Tibial nerve (tissue), 4 donors: ENCODE data around the gene AGBL1. TPM values are rescaled to one million over a fixed set of nuclear protein-coding genes. Genes with fewer than 3 reads are reported as not detected.

Experiments
- DNase-seq, 2 donors: peaks; one replicate each; pipeline ENCODE4 v3.0.0-alpha.2; 2019; ENCODE audit warnings: low spot score in 2 of 2
- H3K27ac ChIP-seq, 4 donors: fragments of 200-600 bp; sonication (generic) in 3 of 4; one replicate each; pipeline ENCODE4 v1.5.1; 2017 to 2019; ENCODE audit warnings: mild to moderate bottlenecking in 1 of 4
- H3K27me3 ChIP-seq, 2 donors: fragments of 200-600 bp; sonication (generic) in 1 of 2; one replicate each; pipeline versions ENCODE4 v1.5.1 to v1.6.0; 2017 to 2019
- H3K36me3 ChIP-seq, 3 donors: fragments of 200-600 bp; sonication (generic); one replicate each; pipeline ENCODE4 v1.5.1; 2018 to 2019
- H3K4me1 ChIP-seq, 4 donors: fragments of 200-600 bp; sonication (generic) in 3 of 4; one replicate each; pipeline ENCODE4 v1.5.1; 2017 to 2019
- H3K4me3 ChIP-seq, 4 donors: fragments of 200-600 bp; sonication (generic) in 3 of 4; one replicate each; pipeline ENCODE4 v1.5.1; 2017 to 2019; ENCODE audit warnings: mild to moderate bottlenecking in 1 of 4, moderate library complexity in 1 of 4
- H3K9me3 ChIP-seq, 4 donors: fragments of 200-600 bp; sonication (generic) in 3 of 4; one replicate each; pipeline ENCODE4 v1.5.1; 2017 to 2019
- EP300 ChIP-seq, 2 donors: sonication (generic); formaldehyde crosslinking; IDR thresholded peaks; one replicate each; pipeline ENCODE4 v1.6.1; 2017; ENCODE audit warnings: antibody characterized with exemption in 2 of 2, mild to moderate bottlenecking in 1 of 2
- POLR2A ChIP-seq, 2 donors: fragments of 450-650 bp; IDR thresholded peaks; one replicate each; pipeline ENCODE4 v1.6.1; 2017; ENCODE audit warnings: antibody characterized with exemption in 2 of 2, mild to moderate bottlenecking in 2 of 2, moderate library complexity in 2 of 2
- WGBS, 2 donors: methylation state at CpG; one replicate each; pipeline ENCODE4 v1.1.5; 2018; 5-methylcytosine and 5-hydroxymethylcytosine counted together
- total RNA-seq, 4 donors: library from RNA; depleted of rRNA; stranded (reverse); fragments of >200 nt; gene quantifications; one replicate each; pipeline ENCODE4 v1.1.0, GENCODE V29; 2016
- TF ChIP-seq, protein P1 (sequence below), 5 experiments: fragments of 200-600 bp in 3 of 5; fragments of 450-650 bp in 2 of 5; sonication (generic) in 3 of 5; IDR thresholded peaks; one replicate each; pipeline ENCODE4 v1.5.1; 2016 to 2019; ENCODE audit warnings: antibody characterized with exemption in 5 of 5, mild to moderate bottlenecking in 3 of 5, moderate library complexity in 2 of 5

The AGBL1 gene
- total RNA-seq, 4 donors from 2014 or later = under 0.01 to 1.2 (median 0.21) TPM; not detected in 1

DNA sequence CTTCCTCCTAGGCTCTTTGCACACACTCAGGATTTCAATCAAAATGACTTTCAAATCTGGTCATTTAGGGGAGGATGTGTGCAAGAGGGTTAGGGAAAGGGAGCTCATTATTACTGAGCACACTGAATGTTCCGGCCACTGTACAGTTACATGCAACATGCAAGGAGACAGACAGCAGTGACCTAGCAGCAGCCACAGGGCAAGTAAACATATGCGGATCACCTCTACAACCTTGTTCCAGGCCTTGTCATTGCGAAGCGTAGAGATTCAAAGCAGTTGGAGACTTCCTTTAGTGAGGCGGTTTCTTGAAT, 837.6 kb downstream of the AGBL1 start:
- peak overlapping the region in 3 of 4 donors; percentile 8 to 56 (median 46) for H3K27ac ChIP-seq
- 56 to 59% methylated on average over 5 of the region's 5 CpGs for WGBS, 2 donors

DNA sequence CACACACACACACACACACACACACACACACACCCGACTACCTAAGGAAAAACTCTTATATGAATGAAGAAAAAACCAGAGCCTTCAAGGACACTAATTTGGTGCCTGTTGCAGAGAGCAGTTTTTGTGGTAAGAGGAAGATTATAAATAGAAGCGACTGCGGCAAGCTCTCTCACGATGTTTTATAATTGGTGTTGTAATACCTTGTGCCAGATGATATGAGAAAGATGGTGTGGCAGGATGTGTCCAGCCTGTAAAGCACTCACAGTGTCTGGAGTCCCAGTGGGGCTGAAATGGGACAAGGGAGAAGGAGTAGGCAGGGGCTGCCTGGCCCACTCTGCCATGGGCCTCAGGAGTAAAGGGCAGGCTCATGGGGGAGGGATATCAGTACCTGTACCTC, 839.9 kb downstream of the AGBL1 start:
- H3K9me3 ChIP-seq = no peaks in the 10 kb centered on the region
- 70 to 74% methylated on average over 4 of the region's 4 CpGs for WGBS, 2 donors
- H3K27me3 ChIP-seq = no peaks in the 10 kb centered on the region
- no peak overlapping the region for H3K27ac ChIP-seq
- DNase-seq = no peak
- no peak overlapping the region for H3K4me3 ChIP-seq
- H3K36me3 ChIP-seq = no peaks in the 10 kb centered on the region
- H3K4me1 ChIP-seq = peaks cover 3 to 27% (median 15%) of the 10 kb centered on the region in 4 donors
- no peak for TF ChIP-seq EP300 (IDR thresholded peaks at IDR 0.05)
- TF ChIP-seq POLR2A (IDR thresholded peaks at IDR 0.05) = no peak

More for the DNA sequence above, 837.6 kb downstream of the AGBL1 start:
- peaks cover 3 to 27% (median 15%) of the 10 kb centered on the region in 4 donors for H3K4me1 ChIP-seq
- H3K4me3 ChIP-seq = no peak overlapping the region
- H3K9me3 ChIP-seq = no peaks in the 10 kb centered on the region
- DNase-seq = no peak
- no peaks in the 10 kb centered on the region for H3K36me3 ChIP-seq
- H3K27me3 ChIP-seq = no peaks in the 10 kb centered on the region
- TF ChIP-seq POLR2A (IDR thresholded peaks at IDR 0.05) (no peak), EP300 (IDR thresholded peaks at IDR 0.05) (no peak)
- TF ChIP-seq, protein P1, sequence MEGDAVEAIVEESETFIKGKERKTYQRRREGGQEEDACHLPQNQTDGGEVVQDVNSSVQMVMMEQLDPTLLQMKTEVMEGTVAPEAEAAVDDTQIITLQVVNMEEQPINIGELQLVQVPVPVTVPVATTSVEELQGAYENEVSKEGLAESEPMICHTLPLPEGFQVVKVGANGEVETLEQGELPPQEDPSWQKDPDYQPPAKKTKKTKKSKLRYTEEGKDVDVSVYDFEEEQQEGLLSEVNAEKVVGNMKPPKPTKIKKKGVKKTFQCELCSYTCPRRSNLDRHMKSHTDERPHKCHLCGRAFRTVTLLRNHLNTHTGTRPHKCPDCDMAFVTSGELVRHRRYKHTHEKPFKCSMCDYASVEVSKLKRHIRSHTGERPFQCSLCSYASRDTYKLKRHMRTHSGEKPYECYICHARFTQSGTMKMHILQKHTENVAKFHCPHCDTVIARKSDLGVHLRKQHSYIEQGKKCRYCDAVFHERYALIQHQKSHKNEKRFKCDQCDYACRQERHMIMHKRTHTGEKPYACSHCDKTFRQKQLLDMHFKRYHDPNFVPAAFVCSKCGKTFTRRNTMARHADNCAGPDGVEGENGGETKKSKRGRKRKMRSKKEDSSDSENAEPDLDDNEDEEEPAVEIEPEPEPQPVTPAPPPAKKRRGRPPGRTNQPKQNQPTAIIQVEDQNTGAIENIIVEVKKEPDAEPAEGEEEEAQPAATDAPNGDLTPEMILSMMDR (IDR thresholded peaks at IDR 0.05) = no peak

DNA sequence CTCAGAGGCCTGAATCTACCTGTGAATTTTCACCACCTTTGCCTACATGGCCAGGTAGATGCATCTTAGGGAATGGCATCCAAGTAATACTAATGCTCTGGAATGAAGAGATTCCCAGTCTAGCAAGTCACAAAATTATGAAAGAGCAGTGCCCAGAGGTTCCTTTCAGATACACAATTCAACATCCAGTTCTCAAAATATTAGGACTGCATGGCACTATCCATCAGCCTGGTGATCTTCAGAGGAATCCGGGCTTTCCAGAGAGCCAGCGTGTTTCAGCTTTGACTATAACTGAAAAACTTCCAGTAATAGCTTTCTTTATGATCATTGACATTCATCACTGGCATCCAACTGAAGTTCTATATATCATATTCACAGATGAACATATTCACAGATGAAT, 849.8 kb downstream of the AGBL1 start:
- no peak for DNase-seq
- no peaks in the 10 kb centered on the region for H3K27me3 ChIP-seq
- no peak overlapping the region for H3K27ac ChIP-seq
- H3K4me1 ChIP-seq = peaks cover 0 to 14% (median 0%) of the 10 kb centered on the region in 4 donors
- no peaks in the 10 kb centered on the region for H3K9me3 ChIP-seq
- whole genome bisulfite sequencing, 2 donors = 94 to 95% methylated on average over 2 of the region's 2 CpGs
- H3K4me3 ChIP-seq = no peak overlapping the region
- TF ChIP-seq POLR2A (IDR thresholded peaks at IDR 0.05) = no peak
- TF ChIP-seq EP300 (IDR thresholded peaks at IDR 0.05) = no peak
- TF ChIP-seq, protein P1 (IDR thresholded peaks at IDR 0.05) = no peak
- no peaks in the 10 kb centered on the region for H3K36me3 ChIP-seq

DNA sequence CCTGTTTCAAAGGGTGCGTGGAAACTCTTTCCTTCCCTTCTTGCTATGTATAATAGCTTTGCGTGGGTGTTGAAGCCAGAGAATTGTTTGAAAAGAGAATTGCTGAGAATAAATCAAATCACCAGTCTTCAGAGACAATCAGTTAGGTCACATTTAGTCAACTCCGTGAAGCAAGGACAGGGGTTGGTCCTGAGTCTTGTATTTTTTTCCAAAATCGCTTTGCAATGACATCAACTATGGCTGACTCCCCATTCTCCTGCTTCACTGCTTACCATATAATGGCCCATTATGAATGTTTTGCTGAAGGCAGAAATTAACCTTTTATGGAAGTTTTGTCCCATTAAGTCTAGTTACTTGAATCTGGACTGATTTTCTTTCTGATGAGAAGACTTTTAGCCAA, 852.8 kb downstream of the AGBL1 start:
- TF ChIP-seq EP300 (IDR thresholded peaks at IDR 0.05) = no peak
- TF ChIP-seq, protein P1 (IDR thresholded peaks at IDR 0.05) = no peak
- TF ChIP-seq POLR2A (IDR thresholded peaks at IDR 0.05) = no peak
- Histone ChIP-seq H3K4me3 (no peak overlapping the region), H3K27ac (no peak overlapping the region), H3K36me3 (no peaks in the 10 kb centered on the region), H3K4me1 (peaks cover 0 to 14% (median 0%) of the 10 kb centered on the region in 4 donors), H3K9me3 (no peaks in the 10 kb centered on the region), H3K27me3 (no peaks in the 10 kb centered on the region)
- WGBS, 2 donors = 42 to 49% methylated on average over 4 of the region's 4 CpGs
- no peak for DNase-seq

DNA sequence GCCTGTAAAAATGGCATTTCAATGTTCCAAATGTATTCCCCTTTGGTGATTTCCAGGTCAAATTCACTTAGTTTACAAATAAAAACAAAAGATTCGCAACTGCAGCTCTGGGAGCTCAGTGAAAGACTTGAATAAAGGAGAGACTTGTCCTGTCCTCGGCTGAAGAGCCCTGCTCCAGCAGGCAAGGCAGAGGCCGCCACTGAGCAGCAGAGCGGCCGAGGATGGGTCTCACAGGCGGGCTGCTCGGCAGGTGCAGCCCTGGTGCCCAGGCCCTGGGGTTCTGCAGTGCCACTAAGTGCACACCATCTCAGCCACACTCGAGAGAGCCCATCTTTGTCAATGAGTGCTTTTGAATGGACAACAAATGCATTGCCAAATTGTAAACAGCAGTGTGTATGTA, 856.2 kb downstream of the AGBL1 start:
- TF ChIP-seq EP300 (IDR thresholded peaks at IDR 0.05) (no peak), POLR2A (IDR thresholded peaks at IDR 0.05) (no peak)
- TF ChIP-seq, protein P1 (IDR thresholded peaks at IDR 0.05) = no peak
- no peak overlapping the region for H3K27ac ChIP-seq
- H3K27me3 ChIP-seq = no peaks in the 10 kb centered on the region
- H3K9me3 ChIP-seq = no peaks in the 10 kb centered on the region
- peaks cover 0 to 14% (median 0%) of the 10 kb centered on the region in 4 donors for H3K4me1 ChIP-seq
- no peak overlapping the region for H3K4me3 ChIP-seq
- no peaks in the 10 kb centered on the region for H3K36me3 ChIP-seq
- DNase-seq = no peak
- 76 to 89% methylated on average over 8 of the region's 8 CpGs for WGBS, 2 donors

DNA sequence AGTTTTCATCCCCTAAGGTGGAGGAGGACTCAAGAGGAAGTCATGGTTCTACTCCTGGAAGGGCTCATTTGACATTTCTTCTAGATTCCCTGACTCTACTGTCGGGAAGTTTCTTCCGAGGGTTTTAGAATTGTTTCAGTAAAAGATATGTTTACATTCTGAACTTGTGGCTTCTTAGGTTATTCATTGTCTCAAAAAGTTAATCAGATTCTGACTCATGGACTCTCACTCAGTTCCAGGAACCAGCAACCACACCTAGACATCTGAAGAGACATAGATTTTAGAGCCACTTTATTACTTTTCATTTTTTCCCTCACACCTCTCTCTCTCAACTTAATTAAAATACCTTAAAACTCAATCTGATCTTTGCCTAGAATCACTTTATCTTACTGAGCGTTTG, 862.6 kb downstream of the AGBL1 start:
- no peak for DNase-seq
- Histone ChIP-seq H3K4me1 (no peaks in the 10 kb centered on the region), H3K9me3 (no peaks in the 10 kb centered on the region), H3K27ac (no peak overlapping the region), H3K4me3 (no peak overlapping the region), H3K27me3 (no peaks in the 10 kb centered on the region), H3K36me3 (no peaks in the 10 kb centered on the region)
- TF ChIP-seq, protein P1 (IDR thresholded peaks at IDR 0.05) = no peak
- no peak for TF ChIP-seq EP300 (IDR thresholded peaks at IDR 0.05)
- no peak for TF ChIP-seq POLR2A (IDR thresholded peaks at IDR 0.05)
- 80 to 93% methylated on average over 3 of the region's 3 CpGs for WGBS, 2 donors
